ENCODE data around the gene KRT3.
"Not testable (repeated sequence)": the region's sequence is repeated elsewhere in the genome, so short reads cannot be mapped to it uniquely, and the experiment has no call there.

KRT3 gene

GRCh38 chr12:52798671-52799504 lies 3.0 kb upstream of the KRT3 start:
- no peak for DNase-seq

GRCh38 chr12:52798003-52798670 lies 2.2 kb upstream of the KRT3 start:
- no peak for DNase-seq

GRCh38 chr12:52797529-52797894 lies 1.6 kb upstream of the KRT3 start:
- no peak for DNase-seq

- DNase-seq, result no peak
These were observed 1.1 kb upstream of the KRT3 start for GRCh38 chr12:52796839-52797528.

- DNase-seq, result no peak
These were observed 495 bp upstream of the KRT3 start for GRCh38 chr12:52796429-52796794.

- not testable (repeated sequence) for DNase-seq
These were observed 614 bp downstream of the KRT3 start for GRCh38 chr12:52795332-52795674.

GRCh38 chr12:52794479-52795331 lies 1.2 kb downstream of the KRT3 start:
- no peak for DNase-seq

- no peak for DNase-seq
These were observed 3.5 kb downstream of the KRT3 start for GRCh38 chr12:52792185-52793029.

- DNase-seq, result no peak
These were observed 4.4 kb downstream of the KRT3 start for GRCh38 chr12:52791271-52792184.

- no peak for DNase-seq
These were observed 5.3 kb downstream of the KRT3 start for GRCh38 chr12:52790427-52791270.

- DNase-seq, result peak in 1 of 56 donors; percentile 6
These were observed 6.1 kb downstream of the KRT3 start for GRCh38 chr12:52789637-52790426.

GRCh38 chr12:52788876-52789636 lies 6.9 kb downstream of the KRT3 start:
- DNase-seq, result no peak

GRCh38 chr12:52788192-52788875 lies 7.6 kb downstream of the KRT3 start:
- DNase-seq, result no peak

- no peak for DNase-seq
These were observed 8.4 kb downstream of the KRT3 start for GRCh38 chr12:52787324-52788191.

GRCh38 chr12:52784909-52785308 lies 11.0 kb downstream of the KRT3 start:
- no peak for DNase-seq
